SK-N-SH (cell line): ENCODE results near the gene RBM20. TPM values are rescaled to one million over a fixed set of nuclear protein-coding genes. Genes with fewer than 3 reads are reported as not detected.

Experiments used
- CTCF ChIA-PET: fragments of 300-600, 350-600 bp; formaldehyde crosslinking; extraction: SDS; loops from one replicate; lab custom pipeline; 2021; lab: Yijun Ruan, JAX
- POLR2A ChIA-PET: fragments of 350-600 bp; sonication (Branson Sonifier 250); formaldehyde crosslinking; extraction: SDS; loops from one replicate; lab custom pipeline; 2020; ENCODE audit warnings: antibody characterized with exemption, inconsistent platforms; lab: Yijun Ruan, JAX
- DNase-seq: peaks from one replicate; pipeline ENCODE4 v3.0.0; 2012
- H2AFZ ChIP-seq: fragments of 200-600 bp; sonication (generic); 2 replicates; pipeline ENCODE4 v1.8.1; 2016; ENCODE audit warnings: antibody characterized with exemption, mild to moderate bottlenecking, low read depth
- H3F3A ChIP-seq: fragments of 200-600 bp; sonication (generic); replicated peaks from 2 replicates; pipeline ENCODE3; 2016; ENCODE audit warnings: antibody characterized with exemption, mild to moderate bottlenecking; ENCODE audit not compliant: insufficient read depth
- H3K27ac ChIP-seq, 2 experiments: fragments of 200-500 bp in 1 of 2; fragments of 200-600 bp in 1 of 2; sonication (Bioruptor generic) in 1 of 2; sonication (generic), shearing (Covaris generic) in 1 of 2; 2 replicates each; pipeline versions ENCODE4 v1.5.1 to v1.6.1; 2014 to 2016; ENCODE audit warnings: low read depth in 2 of 2, inconsistent platforms in 1 of 2, low read length in 1 of 2, mild to moderate bottlenecking in 1 of 2, mixed read lengths in 1 of 2
- H3K27me3 ChIP-seq: fragments of 200-600 bp; sonication (generic), shearing (Covaris generic); 2 replicates; pipeline ENCODE4 v1.6.1; 2016; ENCODE audit warnings: mixed run types; ENCODE audit not compliant: insufficient read depth
- H3K36me3 ChIP-seq, 2 experiments: fragments of 200-500 bp in 1 of 2; fragments of 200-600 bp in 1 of 2; sonication (Bioruptor generic) in 1 of 2; sonication (generic) in 1 of 2; replicated peaks in 1 of 2; 2 replicates each; pipeline versions ENCODE3 to v1.5.1; 2014 to 2016; ENCODE audit warnings: low read length in 1 of 2, mild to moderate bottlenecking in 1 of 2; ENCODE audit not compliant: insufficient read depth in 2 of 2, control insufficient read depth in 1 of 2
- H3K4me1 ChIP-seq, 2 experiments: fragments of 200-500 bp in 1 of 2; fragments of 200-600 bp in 1 of 2; sonication (Bioruptor generic) in 1 of 2; sonication (generic), shearing (Covaris generic) in 1 of 2; 2 replicates each; pipeline versions ENCODE4 v1.5.1 to v1.6.1; 2014 to 2016; ENCODE audit warnings: low read depth in 1 of 2, low read length in 1 of 2, mixed run types in 1 of 2; ENCODE audit not compliant: insufficient read depth in 2 of 2, control insufficient read depth in 1 of 2
- H3K4me2 ChIP-seq: fragments of 200-600 bp; sonication (generic), shearing (Covaris generic); 2 replicates; pipeline ENCODE4 v1.6.1; 2017; ENCODE audit warnings: mixed run types
- H3K4me3 ChIP-seq, 2 experiments: fragments of 200-500 bp in 1 of 2; fragments of 200-600 bp in 1 of 2; sonication (Bioruptor generic) in 1 of 2; sonication (generic), shearing (Covaris generic) in 1 of 2; 2 replicates each; pipeline versions ENCODE4 v1.5.1 to v1.8.1; 2014 to 2016; ENCODE audit warnings: low read depth in 2 of 2, inconsistent platforms in 1 of 2, low read length in 1 of 2, mild to moderate bottlenecking in 1 of 2, mixed read lengths in 1 of 2, moderate library complexity in 1 of 2
- H3K79me2 ChIP-seq: fragments of 200-600 bp; sonication (generic); 2 replicates; pipeline ENCODE4 v1.8.1; 2017; ENCODE audit warnings: mild to moderate bottlenecking; ENCODE audit not compliant: insufficient read depth
- H3K9ac ChIP-seq: fragments of 200-600 bp; sonication (generic); 2 replicates; pipeline ENCODE4 v1.6.1; 2017; ENCODE audit warnings: mixed run types
- H3K9me2 ChIP-seq: fragments of 200-600 bp; sonication (generic); 2 replicates; pipeline ENCODE4 v1.6.1; 2017; ENCODE audit warnings: mixed run types
- H3K9me3 ChIP-seq: fragments of 200-600 bp; sonication (generic); 2 replicates; pipeline ENCODE4 v1.6.1; 2017; ENCODE audit warnings: mixed run types, mild to moderate bottlenecking, moderate library complexity
- H4K20me1 ChIP-seq: fragments of 200-600 bp; sonication (generic); 2 replicates; pipeline ENCODE4 v1.6.1; 2017; ENCODE audit warnings: mild to moderate bottlenecking, mixed run types; ENCODE audit not compliant: insufficient read depth
- ELF1 ChIP-seq: IDR thresholded peaks from 2 replicates; pipeline ENCODE4 v1.4.0; 2012
- EZH2phosphoT487 ChIP-seq: fragments of 200-600 bp; sonication (generic); IDR thresholded peaks from 2 replicates; pipeline ENCODE4 v1.6.1; 2017; ENCODE audit warnings: low read depth, mixed run types, mild to moderate bottlenecking, antibody characterized with exemption, moderate library complexity, borderline replicate concordance
- FOSL2 ChIP-seq: IDR thresholded peaks from 2 replicates; pipeline ENCODE4 v1.4.0; 2012; ENCODE audit warnings: low read depth, mild to moderate bottlenecking, moderate library complexity, borderline replicate concordance
- GABPA ChIP-seq: IDR thresholded peaks from 2 replicates; pipeline ENCODE4 v1.4.0; 2012; ENCODE audit warnings: low read depth, mild to moderate bottlenecking
- MXI1 ChIP-seq: IDR thresholded peaks from 2 replicates; pipeline ENCODE4 v1.6.1; 2012; ENCODE audit warnings: mild to moderate bottlenecking, low read depth, low read length, improper control_type of control experiment
- NFIC ChIP-seq: IDR thresholded peaks from 2 replicates; pipeline ENCODE4 v1.4.0; 2012; ENCODE audit warnings: borderline replicate concordance
- NRF1 ChIP-seq: IDR thresholded peaks from 2 replicates; pipeline ENCODE4 v1.6.1; 2012; ENCODE audit warnings: low read depth, mild to moderate bottlenecking, low read length
- PBX3 ChIP-seq: IDR thresholded peaks from 2 replicates; pipeline ENCODE4; 2012
- POLR2AphosphoS5 ChIP-seq: IDR thresholded peaks from 2 replicates; pipeline ENCODE4 v1.6.1; 2012; ENCODE audit warnings: low read depth, low read length
- RAD21 ChIP-seq: IDR thresholded peaks from 2 replicates; pipeline ENCODE4 v1.6.1; 2012; ENCODE audit warnings: mild to moderate bottlenecking, low read length
- REST ChIP-seq: IDR thresholded peaks from 2 replicates; pipeline ENCODE4 v1.6.1; 2012; ENCODE audit warnings: mild to moderate bottlenecking, low read depth, low read length, moderate library complexity
- TEAD4 ChIP-seq: IDR thresholded peaks from 2 replicates; pipeline ENCODE4 v1.4.0; 2012; ENCODE audit warnings: mild to moderate bottlenecking, borderline replicate concordance; ENCODE audit not compliant: insufficient read depth
- USF1 ChIP-seq: IDR thresholded peaks from 2 replicates; pipeline ENCODE4 v1.4.0; 2012; ENCODE audit warnings: low read depth, borderline replicate concordance
- USF2 ChIP-seq: fragments of 150-350 bp; IDR thresholded peaks from 2 replicates; pipeline ENCODE4 v1.6.1; 2017; ENCODE audit warnings: antibody characterized with exemption, low read length, low read depth, borderline replicate concordance
- YY1 ChIP-seq: IDR thresholded peaks from 2 replicates; pipeline ENCODE4 v1.4.0; 2012; ENCODE audit warnings: low read depth, mild to moderate bottlenecking
- ZBTB33 ChIP-seq: IDR thresholded peaks from 2 replicates; pipeline ENCODE4 v1.4.0; 2012; ENCODE audit warnings: low read depth, borderline replicate concordance
- WGBS: methylation state at CpG from one replicate; pipeline ENCODE4 v1.1.6; 2017; ENCODE audit warnings: low lambda C conversion rate; 5-methylcytosine and 5-hydroxymethylcytosine counted together
- polyA plus RNA-seq, 3 experiments: library from polyadenylated mRNA; depleted of rRNA; stranded (reverse); fragments of >200 nt; gene quantifications; 2 replicates each; pipeline ENCODE4 v1.2.3, GENCODE V29; 2012

The RBM20 gene
- polyA plus RNA-seq, 1 of the 3 experiments (the other 2 are of a cell fraction) = 0.64 TPM

- no peak for TF ChIP-seq REST
- no peak for TF ChIP-seq POLR2AphosphoS5
These were observed 5.5 kb downstream of the RBM20 start (continued) for GRCh38 chr10:110649347-110650264.

GRCh38 chr10:110650265-110650668 is 6.1 kb downstream of the RBM20 start:
- no peaks in the 10 kb centered on the region for H4K20me1 ChIP-seq
- TF ChIP-seq PBX3 (no peak), MXI1 (no peak), ZBTB33 (no peak), YY1 (no peak), FOSL2 (no peak), USF2 (no peak), NFIC (no peak), RAD21 (no peak), USF1 (no peak), GABPA (no peak), ELF1 (no peak), EZH2phosphoT487 (no peak), NRF1 (no peak), TEAD4 (no peak)
- H3K36me3 ChIP-seq = no peaks in the 10 kb centered on the region
- H3K9me3 ChIP-seq = no peaks in the 10 kb centered on the region
- peak overlapping the region; percentile 27; the same call in 1 of the 2 replicates for H3K4me2 ChIP-seq
- DNase-seq = no peak
- POLR2A ChIA-PET = no interaction called here
- H3K4me3 ChIP-seq = no peak overlapping the region
- no peak overlapping the region for H3K9ac ChIP-seq
- peaks cover 6% of the 10 kb centered on the region for H3F3A ChIP-seq
- no peaks in the 10 kb centered on the region for H3K79me2 ChIP-seq
- H2AFZ ChIP-seq = no peak overlapping the region
- peaks cover 10 to 30% of the 10 kb centered on the region in 2 experiments; a peak in 3 of 4 replicates for H3K4me1 ChIP-seq
- WGBS = 100% methylated on average over 1 of the region's 1 CpG
- H3K9me2 ChIP-seq = no peaks in the 10 kb centered on the region
- H3K27me3 ChIP-seq = no peaks in the 10 kb centered on the region
- CTCF ChIA-PET = interaction anchor here (2.0 to 3.3 kb wide), 2 partner anchors 22 to 40 kb away, joined by 7 to 22 read pairs; no protein-coding TSS in a partner anchor
- no peak overlapping the region for H3K27ac ChIP-seq
